ENCODE data around the gene TEF.

GRCh38 chr22:41382098-41382578, 396 bp downstream of the TEF start:
- TF ChIP-seq, protein P1, sequence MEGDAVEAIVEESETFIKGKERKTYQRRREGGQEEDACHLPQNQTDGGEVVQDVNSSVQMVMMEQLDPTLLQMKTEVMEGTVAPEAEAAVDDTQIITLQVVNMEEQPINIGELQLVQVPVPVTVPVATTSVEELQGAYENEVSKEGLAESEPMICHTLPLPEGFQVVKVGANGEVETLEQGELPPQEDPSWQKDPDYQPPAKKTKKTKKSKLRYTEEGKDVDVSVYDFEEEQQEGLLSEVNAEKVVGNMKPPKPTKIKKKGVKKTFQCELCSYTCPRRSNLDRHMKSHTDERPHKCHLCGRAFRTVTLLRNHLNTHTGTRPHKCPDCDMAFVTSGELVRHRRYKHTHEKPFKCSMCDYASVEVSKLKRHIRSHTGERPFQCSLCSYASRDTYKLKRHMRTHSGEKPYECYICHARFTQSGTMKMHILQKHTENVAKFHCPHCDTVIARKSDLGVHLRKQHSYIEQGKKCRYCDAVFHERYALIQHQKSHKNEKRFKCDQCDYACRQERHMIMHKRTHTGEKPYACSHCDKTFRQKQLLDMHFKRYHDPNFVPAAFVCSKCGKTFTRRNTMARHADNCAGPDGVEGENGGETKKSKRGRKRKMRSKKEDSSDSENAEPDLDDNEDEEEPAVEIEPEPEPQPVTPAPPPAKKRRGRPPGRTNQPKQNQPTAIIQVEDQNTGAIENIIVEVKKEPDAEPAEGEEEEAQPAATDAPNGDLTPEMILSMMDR (IDR thresholded peaks at IDR 0.05) = no peak
- TF ChIP-seq POLR2A (IDR thresholded peaks at IDR 0.05) = no peak

Measured in testis (tissue), 2 donors.